HG03135 (cell line): ENCODE measurements around the gene TMTC2.

ENCODE experiments used
- ATAC-seq: cut with Tn5 transposase; IDR thresholded peaks from one replicate; pipeline ENCODE4 v1.9.1; 2021; ENCODE audit warnings: mild to moderate bottlenecking, moderate library complexity; ENCODE audit not compliant: unreplicated experiment

Gene TMTC2

DNA sequence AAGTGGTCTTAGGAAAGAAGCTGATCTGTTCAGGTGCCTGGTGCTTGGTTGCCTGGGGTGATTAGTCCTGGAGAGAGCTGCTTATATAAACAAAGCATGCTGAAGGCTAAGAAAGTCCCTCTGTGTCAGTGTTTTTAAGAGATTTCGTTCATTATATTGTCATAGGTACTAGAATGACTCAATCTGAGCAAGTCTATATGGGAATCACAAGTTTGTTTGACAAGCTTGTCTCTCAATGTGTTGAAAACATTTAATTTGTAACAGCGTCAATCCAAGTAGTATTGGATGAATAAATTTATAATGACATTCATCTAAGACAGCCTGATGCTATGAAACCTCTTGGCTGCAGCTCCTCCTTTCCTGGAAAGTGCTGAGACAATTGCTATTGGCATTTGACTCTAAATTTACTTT lies 256.3 kb downstream of the TMTC2 start:
- no peak for ATAC-seq

DNA sequence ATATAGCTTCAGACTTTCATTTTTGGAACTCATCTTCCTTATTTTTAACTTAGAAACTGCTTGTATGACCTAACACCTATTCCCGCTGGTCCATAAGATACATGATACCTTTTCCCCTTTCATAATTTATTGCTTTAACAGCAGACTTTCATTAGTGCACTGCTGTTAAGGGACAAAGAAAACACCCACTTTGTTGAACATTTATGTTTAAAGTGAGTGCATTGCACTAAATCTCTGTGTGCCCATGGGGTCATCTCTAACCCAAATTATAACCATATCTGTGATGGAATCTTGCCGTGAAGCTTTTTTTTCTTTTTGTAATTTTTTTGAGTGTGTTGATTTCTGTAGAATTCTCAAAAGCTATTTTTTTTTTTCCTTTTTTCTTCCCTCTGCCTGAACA lies 261.8 kb downstream of the TMTC2 start:
- ATAC-seq: no peak

DNA sequence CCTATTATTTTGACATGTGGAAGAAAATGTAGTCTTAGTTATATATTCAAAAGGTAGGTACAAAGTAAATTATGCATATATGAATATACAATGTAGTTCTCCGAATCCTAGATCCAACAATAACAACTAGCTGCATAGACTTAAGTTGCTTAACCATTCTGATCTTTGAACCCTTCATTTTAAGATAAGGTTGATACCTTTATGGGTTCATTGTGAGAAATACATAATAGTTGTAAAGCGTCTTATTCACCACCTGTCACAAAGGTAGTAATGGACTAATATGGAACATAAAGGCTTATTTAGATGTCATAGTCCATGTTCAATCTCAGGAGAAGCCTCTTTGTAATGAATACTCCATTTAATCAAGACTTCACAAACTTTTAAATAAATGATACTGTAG lies 263.6 kb downstream of the TMTC2 start:
- ATAC-seq: no peak

DNA sequence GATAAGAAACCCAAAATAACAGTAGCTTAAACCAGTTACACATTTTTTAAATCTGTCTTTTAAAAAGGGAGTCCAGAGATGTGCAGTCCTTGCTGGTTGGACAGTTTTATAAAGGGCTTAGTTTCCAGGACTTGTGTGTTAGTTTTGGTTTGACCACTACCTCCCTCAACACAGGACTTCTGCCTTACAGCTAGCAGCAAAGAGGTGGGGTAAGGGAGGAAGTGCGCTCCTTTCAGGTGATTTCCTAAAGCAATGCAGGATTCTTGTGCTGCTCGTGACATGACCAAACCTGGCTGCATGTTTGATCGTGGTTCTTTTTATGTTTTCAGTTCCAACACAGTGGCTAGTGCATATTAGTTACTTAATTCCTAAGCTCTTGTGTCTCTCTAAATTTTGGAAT lies 266.2 kb downstream of the TMTC2 start:
- no peak for ATAC-seq

DNA sequence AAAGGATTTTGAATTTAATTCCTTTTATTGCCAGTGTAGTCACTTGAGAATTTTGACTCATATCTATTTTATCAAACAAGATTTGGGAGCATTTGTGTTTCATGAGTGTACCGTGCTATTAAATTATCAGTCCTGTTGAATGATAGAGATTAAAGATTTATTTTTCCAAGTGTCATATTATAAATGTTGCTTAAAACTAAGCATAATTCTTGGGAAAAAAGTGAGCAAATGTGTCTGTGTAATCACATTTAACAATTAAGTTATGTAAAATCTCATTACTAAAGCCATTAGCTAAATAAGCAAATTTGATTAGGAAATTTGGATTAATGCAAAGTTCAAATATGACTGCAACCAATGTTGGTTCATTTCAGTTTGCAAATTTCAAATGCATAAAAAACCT lies 266.7 kb downstream of the TMTC2 start:
- no peak for ATAC-seq

DNA sequence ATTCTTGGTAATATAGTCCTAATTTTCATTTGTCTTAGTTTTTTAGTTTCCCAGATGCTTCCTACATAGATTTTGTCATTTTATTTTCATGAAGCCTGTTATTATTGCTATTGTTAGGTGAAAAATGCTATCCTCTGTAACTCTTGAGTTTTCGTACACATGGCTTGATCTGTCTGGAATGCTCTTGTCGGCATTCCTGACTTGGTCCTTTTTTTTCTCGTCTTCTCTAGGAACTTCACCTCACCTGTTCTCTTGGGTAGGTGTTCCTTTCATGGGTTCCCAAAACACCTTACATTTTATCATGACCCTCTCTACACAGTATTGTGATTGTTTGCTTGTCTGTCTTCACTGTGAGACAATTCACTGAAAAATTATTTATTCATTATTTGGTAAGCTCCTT lies 267.4 kb downstream of the TMTC2 start:
- ATAC-seq: no peak

DNA sequence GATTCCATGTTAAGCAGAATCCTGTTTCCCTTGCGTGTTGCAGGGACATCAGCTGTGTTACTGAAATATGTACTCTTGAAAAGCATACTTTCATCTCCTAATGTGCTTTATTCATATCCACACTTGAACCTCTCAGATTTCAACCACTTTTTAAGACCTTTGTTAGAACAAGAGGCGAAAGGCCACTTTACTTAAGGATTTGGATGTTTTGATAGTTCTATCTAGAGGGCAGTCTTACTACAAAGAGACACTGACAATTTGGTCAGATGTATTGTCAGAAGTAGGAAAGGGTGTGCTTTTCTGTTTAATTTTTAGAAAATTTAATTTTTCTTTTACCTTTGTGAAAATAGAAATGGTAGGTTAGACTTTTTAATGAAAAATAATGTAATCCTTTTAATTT lies 267.9 kb downstream of the TMTC2 start:
- no peak for ATAC-seq

DNA sequence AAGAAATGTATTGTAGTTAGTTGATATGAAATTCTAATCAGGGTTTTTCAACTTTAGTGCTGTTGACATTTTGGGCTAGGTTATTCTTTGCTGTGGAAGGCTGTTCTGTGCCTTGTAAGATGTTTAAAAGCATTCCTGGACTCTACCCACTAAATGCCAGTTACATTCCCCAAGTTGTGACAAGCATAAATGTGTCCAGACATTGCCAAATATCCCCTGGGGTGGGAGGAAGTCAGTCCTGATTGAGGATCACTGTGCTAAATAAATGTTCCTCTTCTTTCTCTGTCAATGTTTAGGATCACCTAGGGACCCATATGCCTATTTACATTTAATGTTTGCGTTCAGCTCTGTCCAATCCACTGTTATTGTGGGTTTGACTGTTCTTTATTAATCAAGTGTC lies 268.3 kb downstream of the TMTC2 start:
- no peak for ATAC-seq

DNA sequence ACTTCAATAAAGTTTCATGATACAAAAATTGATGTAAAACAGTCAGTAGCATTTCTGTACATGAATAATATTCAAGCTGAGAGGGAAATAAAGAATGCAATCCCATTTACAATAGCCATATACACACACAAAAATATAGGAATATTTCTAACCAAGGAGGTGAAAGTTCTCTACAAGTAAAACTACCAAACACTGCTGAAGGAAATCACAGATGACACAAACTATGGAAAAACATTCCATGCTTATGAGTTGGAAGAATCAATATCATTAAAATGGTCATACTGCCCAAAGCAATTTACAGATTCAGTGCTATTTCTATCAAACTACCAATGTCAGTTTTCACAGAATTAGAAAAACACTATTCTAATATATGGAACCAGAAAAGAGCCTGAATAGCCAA lies 272.3 kb downstream of the TMTC2 start:
- no peak for ATAC-seq

DNA sequence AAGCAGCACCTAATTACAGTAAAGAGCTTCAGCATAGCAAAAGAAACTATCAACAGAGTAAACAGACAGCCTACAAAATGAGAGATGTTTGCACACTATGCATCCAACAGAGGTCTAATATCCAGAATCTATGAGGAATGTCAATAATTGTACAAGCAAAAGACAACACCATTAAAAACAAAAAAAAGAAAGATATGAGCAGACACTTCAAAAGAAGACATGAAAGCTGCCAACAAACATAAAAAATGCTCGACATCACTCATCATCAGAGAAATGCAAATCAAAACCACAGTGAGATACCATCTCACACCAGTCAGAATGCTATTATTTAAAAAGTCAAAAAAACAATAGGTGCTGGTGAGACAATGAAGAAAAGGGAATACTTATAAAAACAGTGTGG lies 273.1 kb downstream of the TMTC2 start:
- no peak for ATAC-seq

DNA sequence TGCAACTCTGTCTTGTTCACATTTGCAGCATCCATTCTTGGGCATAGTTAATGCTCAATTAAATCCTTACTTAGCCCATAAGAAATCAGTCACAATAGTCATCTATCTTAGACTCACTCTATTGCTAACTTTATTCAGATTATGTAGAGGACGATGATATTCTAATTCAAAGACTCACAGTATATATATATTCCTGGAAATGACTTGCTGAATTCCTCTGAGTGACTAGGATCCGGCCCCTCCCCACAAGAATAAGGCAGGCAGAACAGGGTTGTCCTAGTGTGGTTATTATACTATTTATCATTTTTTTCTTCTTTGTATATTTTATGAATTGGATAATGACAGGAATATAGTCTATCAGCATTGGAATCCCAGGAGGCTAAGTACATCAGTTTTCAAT lies 275.1 kb downstream of the TMTC2 start:
- no peak for ATAC-seq

DNA sequence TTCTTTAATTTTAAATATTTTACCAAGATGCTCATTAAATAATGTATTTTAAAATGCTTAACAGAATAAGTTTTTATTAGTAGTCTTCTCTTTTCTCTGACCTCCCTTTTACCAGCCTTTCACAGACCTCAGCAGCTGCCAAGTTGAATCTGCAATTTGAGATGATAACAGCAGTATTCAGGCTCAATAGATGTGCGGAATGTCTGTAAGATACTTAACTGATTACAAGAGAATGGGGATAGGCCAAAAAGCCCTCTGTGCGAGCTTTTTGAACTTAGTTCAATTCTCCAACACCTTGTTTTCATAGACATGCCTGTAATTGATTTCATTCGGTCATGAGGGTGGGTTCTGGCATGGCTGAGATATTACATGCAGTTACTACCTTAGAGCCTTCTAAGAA lies 277.2 kb downstream of the TMTC2 start:
- ATAC-seq: no peak

DNA sequence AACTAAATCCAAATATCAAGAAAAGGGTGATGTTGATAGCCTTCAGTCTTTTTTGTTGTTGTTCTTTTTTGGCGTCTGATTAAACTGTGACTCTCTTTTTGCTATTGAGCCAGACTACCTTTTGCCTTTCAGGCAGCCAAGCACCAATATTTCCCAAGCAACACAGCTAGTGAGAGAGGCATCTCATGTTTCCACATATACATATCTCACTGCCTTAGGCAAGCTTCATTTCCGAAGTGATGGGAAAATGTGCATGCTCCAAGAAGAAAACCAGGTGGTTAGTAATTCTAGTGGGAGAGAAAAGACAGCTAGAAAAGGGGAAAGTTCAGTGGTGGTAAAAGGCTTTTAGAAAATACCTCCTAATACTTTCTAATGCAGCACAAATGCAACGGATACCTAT lies 277.7 kb downstream of the TMTC2 start:
- ATAC-seq: no peak

DNA sequence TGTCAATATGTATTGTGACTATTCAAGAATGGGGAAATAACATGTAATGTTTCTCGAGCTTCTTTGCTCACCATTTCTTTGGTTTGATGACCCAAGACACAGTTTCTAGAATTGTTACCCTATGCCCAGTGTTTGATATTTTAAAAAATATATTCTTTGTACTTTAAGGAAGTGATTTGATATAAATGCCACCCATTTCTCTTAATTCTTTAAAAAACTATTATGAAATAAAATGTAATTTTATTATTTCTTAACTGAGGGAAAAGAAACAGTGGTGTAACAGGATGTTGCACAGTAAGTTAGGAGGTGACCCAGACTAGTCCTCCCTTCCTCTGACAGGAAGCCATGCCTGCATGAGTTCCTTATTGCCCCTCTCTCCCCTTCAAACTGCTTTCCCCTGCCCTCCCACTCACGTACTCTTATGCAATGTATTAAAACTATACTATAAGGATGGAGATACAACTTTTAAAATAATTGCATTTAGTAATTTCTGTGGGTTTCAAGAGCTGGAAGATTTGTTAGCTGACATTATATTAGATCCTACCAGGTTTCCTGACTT lies 279.4 kb downstream of the TMTC2 start:
- ATAC-seq: no peak

DNA sequence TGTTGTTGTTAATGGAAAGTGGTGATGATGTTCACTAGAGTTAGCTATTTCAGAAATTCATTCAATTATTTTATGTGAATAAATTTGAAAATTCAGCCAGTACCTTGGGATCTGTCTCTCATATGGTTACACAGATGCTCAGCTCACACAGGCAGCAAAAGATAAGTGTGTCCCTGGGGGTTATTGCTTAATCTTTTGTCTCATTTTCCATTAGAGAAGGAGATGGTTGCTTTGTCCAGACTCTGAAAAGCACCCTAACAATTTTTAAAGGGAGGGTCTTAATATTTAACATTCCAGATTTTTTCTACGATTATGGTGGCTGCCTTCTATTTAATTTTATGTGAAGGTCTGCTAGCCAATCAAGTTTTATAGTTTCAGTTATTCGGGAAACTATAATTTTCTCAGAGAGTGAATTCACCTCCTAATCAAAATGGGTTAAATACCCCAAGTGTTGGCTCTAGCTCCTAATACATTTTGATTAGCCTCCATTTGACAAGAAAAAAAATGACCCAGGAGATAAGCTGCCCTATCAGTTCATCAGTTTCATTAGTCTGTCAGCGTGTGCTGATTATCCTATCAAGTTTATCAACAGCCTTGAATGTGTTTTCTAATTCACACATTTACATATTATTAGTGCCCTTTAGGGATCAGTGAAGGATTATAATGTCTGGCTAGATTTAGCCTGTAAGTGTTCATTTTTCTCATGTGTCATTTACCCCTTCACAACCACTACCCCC lies 282.1 kb downstream of the TMTC2 start:
- no peak for ATAC-seq

DNA sequence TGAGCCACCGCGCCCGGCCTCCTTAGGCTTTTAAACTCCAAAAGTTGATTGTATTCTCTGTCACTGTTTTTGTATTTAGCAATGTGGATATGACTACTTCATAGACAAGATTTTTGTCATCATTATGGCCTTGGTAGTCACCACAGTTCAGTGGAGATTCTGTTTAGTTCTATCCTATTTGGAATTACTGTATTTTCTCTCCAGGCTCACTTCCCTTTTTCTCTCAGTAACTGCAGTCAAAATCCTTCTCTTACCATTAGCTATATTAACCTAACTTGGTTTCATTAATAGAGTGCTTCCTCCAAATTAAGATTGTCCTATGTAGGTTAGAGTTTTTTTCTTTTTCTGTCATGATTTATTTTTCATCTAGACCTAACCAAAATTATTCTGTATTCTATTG lies 283.9 kb downstream of the TMTC2 start:
- ATAC-seq: no peak

DNA sequence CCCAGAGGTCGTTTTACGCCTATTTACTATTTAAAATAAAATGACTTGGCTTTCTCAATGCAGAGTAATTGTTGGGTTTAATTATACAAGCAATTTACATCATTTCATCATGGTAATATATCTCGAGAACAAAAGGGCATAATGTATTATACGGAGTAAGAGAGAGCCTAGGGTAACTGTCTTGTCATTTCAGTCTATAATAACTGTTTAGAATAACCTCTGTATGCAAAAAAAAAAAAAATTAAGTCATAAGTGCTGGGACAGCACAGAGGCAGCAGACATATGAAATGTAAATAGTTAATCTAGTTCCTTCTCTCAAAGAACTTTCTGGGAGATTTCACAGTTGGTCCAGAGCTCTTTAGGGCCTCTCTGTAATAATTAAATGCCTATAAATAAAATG lies 284.9 kb downstream of the TMTC2 start:
- ATAC-seq: no peak

DNA sequence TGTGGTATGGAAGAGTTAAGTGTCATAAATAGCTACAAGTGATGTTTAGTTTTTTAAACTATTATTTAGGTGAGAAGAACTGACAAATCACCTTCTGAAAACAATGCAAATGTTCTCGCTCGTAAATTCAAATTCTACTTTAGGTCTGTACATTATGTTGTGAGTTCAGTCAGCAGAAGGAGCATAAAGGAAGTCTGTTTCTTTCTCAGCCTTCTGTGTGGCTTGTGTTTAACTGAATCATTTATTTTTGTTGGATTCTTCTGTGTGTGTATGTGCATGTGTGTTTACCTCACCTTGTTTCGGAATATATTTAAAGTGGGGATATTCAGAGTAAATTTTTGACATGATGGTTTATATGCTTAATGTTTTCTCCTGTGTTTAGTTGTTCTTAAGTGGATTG lies 285.9 kb downstream of the TMTC2 start:
- ATAC-seq: no peak

DNA sequence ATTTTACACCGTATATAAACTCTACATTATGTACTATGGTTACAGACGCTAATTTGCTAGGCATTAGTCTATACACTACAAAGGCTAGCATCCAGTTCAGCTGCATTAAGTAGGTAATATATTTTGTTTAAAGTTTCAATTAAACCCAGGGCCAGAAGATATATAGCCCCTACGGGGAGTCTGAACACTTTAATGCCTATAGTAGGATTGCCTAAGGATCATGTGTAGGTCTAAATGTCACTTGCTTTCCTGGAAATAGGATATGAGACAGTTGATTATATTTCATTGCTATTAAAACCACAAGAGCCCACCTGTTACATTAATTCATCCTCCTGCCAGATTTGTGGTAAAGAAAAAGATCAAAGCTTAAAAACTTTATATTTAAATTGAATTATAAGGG lies 286.9 kb downstream of the TMTC2 start:
- no peak for ATAC-seq

DNA sequence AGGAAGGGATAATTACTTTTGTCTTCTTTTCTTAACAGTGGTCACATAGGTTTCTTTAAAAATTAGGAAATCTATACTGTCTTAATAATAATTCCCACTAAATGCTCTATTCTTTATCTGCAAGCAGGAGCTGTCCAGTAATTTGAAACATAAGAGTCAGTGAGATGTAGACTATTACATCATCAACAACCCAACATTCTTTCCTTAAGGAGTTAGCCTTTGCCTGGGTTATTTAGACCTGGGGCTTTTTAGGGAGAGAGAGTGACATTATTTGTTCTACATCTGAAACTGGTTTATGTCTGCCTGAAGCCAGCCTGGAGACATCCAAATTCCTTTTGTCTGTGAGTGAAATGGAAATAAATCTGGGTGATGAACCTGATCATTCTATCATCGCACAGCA lies 294.4 kb downstream of the TMTC2 start:
- ATAC-seq: no peak

DNA sequence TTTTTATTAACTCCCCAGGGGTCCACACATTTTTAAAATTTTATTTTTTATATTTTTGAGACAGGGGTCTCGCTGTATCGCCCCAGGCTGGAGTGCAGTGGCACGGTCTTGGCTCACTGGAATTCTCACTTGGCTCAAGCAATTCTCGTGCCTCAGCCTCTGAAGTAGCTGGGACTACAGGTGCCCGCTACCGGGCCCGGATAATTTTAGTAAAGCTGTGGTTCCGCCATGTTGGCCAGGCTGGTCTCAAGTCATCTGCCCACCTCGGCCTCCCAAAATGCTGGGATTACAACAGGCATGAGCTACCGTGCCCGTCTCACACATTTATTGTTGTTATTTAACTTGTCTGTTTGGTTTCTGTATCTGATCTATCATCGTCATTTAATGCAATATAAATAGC lies 307.4 kb downstream of the TMTC2 start:
- no peak for ATAC-seq

DNA sequence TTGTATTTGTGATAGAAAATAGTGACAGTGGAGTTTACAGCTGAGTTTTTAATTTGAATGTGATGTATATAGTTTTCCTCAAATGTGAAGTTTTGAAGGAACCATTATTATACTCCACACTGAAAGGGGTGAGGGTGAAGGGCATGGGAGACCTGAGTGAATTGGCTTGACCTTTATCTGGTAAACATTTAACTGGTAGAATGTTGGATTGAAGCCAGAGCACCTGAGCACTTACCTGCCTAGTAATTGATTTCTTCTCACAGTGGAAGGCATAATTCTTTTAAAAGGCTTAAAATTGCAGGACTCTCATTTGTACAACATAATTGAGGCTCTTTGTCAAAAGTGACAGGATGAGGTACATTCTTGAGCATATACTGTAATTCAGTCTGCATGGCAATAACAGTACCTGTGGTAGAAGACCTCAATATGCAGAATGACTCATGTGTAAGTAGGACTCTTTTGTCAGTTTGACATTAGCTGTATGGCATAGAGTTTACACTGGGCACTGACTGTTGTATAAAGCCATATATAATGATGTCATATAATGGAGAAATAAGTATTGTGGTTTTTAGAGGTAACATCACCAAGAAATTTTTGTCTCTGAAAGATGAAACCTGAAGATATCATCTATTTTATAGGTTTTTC lies 309.6 kb downstream of the TMTC2 start:
- peak; percentile 79 for ATAC-seq

DNA sequence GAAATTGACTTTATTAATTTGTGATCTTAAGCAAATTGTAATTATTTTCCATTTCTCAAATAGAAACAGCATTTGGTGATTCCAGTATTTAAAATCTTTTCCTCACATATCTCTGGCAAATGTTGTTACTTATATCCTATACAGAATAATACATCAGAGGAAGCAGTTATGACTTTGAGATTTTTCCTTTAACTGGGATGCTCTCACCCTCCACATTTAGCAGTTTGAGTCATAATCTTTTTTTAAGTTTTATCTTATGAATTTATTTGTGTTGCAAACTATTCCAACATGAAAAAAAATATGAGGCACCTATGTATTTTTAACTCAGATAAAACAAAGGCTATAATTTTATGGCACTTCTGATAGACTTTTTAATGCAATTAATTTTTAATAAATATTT lies 311.8 kb downstream of the TMTC2 start:
- ATAC-seq: no peak
